Testis (tissue), 2 donors: Measurements from ENCODE around the gene BLTP2.

Experiments used
- POLR2A ChIP-seq: fragments of 450-650 bp; IDR thresholded peaks from one replicate; pipeline ENCODE4 v1.6.1; 2017; ENCODE audit warnings: antibody characterized with exemption, mild to moderate bottlenecking, moderate library complexity
- TF ChIP-seq, protein P1 (sequence below), 3 experiments: fragments of 450-650 bp in 2 of 3; fragments of 200-600 bp in 1 of 3; sonication (generic) in 1 of 3; IDR thresholded peaks; one replicate each; pipeline ENCODE4 v1.5.1; 2016 to 2019; ENCODE audit warnings: antibody characterized with exemption in 3 of 3, mild to moderate bottlenecking in 2 of 3, moderate library complexity in 1 of 3

DNA sequence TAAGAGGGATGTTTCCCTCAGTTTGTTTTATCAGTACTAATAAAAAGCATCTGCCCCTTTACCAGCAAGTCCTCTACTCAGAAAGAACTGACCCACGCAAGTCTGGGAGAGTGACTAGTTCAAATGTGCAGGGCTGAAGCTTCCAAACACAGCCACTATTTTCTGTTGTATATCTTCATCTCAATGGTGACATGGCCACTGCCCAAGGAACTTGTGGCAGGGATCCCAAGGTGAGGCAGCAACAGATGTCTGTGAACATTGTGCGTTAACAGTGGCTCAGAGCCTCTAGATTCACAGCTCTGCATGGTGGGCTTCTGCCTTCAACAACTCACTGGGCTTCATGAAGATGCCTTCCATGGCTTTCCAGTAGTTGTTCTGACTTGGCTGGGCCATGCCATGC, 3.7 kb upstream of the BLTP2 start:
- no peak for TF ChIP-seq POLR2A
- TF ChIP-seq, protein P1, sequence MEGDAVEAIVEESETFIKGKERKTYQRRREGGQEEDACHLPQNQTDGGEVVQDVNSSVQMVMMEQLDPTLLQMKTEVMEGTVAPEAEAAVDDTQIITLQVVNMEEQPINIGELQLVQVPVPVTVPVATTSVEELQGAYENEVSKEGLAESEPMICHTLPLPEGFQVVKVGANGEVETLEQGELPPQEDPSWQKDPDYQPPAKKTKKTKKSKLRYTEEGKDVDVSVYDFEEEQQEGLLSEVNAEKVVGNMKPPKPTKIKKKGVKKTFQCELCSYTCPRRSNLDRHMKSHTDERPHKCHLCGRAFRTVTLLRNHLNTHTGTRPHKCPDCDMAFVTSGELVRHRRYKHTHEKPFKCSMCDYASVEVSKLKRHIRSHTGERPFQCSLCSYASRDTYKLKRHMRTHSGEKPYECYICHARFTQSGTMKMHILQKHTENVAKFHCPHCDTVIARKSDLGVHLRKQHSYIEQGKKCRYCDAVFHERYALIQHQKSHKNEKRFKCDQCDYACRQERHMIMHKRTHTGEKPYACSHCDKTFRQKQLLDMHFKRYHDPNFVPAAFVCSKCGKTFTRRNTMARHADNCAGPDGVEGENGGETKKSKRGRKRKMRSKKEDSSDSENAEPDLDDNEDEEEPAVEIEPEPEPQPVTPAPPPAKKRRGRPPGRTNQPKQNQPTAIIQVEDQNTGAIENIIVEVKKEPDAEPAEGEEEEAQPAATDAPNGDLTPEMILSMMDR (IDR thresholded peaks at IDR 0.05) = no peak
